Endothelial cell of umbilical vein (primary cell): Measurements from ENCODE around the gene HINT1. TPM values are rescaled to one million over a fixed set of nuclear protein-coding genes. Genes with fewer than 3 reads are reported as not detected.

ENCODE experiments used
- BruUV-seq: library from RNA; stranded (reverse); fragments of 400-500 nt; replicated peaks from 2 replicates; lab custom pipeline; 2021; lab: Mats Ljungman, UMichigan
- CTCF ChIA-PET: fragments of 300-600, 350-600 bp; sonication (Branson Sonifier 250); formaldehyde crosslinking; loops from one replicate; lab custom pipeline; 2021; ENCODE audit warnings: antibody characterized with exemption, inconsistent platforms; lab: Charles Lee
- POLR2A ChIA-PET: fragments of 300-600, 350-600 bp; sonication (Branson Sonifier 250); formaldehyde crosslinking; loops from one replicate; lab custom pipeline; 2021; ENCODE audit warnings: antibody characterized with exemption, inconsistent platforms; lab: Charles Lee
- DNase-seq: peaks from one replicate; pipeline ENCODE4 v3.0.0-alpha.2; 2011; ENCODE audit warnings: low read depth, low spot score
- FAIRE-seq: peaks from 2 replicates; lab custom pipeline; 2011; peaks lifted over from hg19 to GRCh38; lab: Jason Lieb, UNC
- H2AFZ ChIP-seq: 2 replicates; pipeline ENCODE4 v1.6.0; 2012; ENCODE audit warnings: low read depth, low read length, control low read depth, inconsistent platforms
- H3K27ac ChIP-seq: 2 replicates; pipeline ENCODE4 v1.5.1; 2011; ENCODE audit warnings: low read depth, mild to moderate bottlenecking, control low read depth, low read length, moderate library complexity; ENCODE audit not compliant: insufficient read depth
- H3K27me3 ChIP-seq, 2 experiments: 2 replicates each; pipeline versions ENCODE4 v1.6.0 to v1.6.1; 2011; ENCODE audit warnings: low read length in 2 of 2, mixed read lengths in 1 of 2; ENCODE audit not compliant: control insufficient read depth in 2 of 2, insufficient read depth in 2 of 2
- H3K36me3 ChIP-seq, 2 experiments: 2 replicates in 1 of 2; 3 replicates in 1 of 2; pipeline ENCODE4 v1.5.1; 2011; ENCODE audit warnings: low read length in 2 of 2, mild to moderate bottlenecking in 1 of 2, moderate library complexity in 1 of 2; ENCODE audit not compliant: control insufficient read depth in 2 of 2, insufficient read depth in 2 of 2; ENCODE audit errors: extremely low read depth in 1 of 2
- H3K4me1 ChIP-seq: 3 replicates; pipeline ENCODE4 v1.5.1; 2011; ENCODE audit warnings: mild to moderate bottlenecking, low read length; ENCODE audit not compliant: control insufficient read depth, insufficient read depth; ENCODE audit errors: extremely low read depth
- H3K4me2 ChIP-seq: 2 replicates; pipeline ENCODE4 v1.6.1; 2011; ENCODE audit warnings: low read length, control low read depth, mixed read lengths; ENCODE audit not compliant: insufficient read depth
- H3K4me3 ChIP-seq, 3 experiments: fragments of 200-600 bp in 1 of 3; sonication (generic), shearing (Covaris generic) in 1 of 3; replicated peaks in 1 of 3; 2 replicates each; pipeline ENCODE4 v1.5.1; 2011 to 2016; ENCODE audit warnings: control low read depth in 3 of 3, low read length in 3 of 3, mild to moderate bottlenecking in 2 of 3, inconsistent platforms in 1 of 3, low read depth in 1 of 3, moderate library complexity in 1 of 3; ENCODE audit not compliant: insufficient read depth in 1 of 3
- H3K79me2 ChIP-seq: 2 replicates; pipeline ENCODE4 v1.6.0; 2012; ENCODE audit warnings: low read length, inconsistent platforms; ENCODE audit not compliant: control insufficient read depth, insufficient read depth
- H3K9ac ChIP-seq: replicated peaks from 2 replicates; pipeline ENCODE3; 2011; ENCODE audit warnings: low read length, control low read depth; ENCODE audit not compliant: insufficient read depth; ENCODE audit errors: extremely low read depth
- H3K9me1 ChIP-seq: replicated peaks from 3 replicates; pipeline ENCODE4 v1.6.0; 2011; ENCODE audit warnings: mild to moderate bottlenecking, low read length; ENCODE audit not compliant: control insufficient read depth, insufficient read depth; ENCODE audit errors: extremely low read depth
- H3K9me3 ChIP-seq: replicated peaks from 2 replicates; pipeline ENCODE4 v1.5.1; 2012; ENCODE audit warnings: low read length, inconsistent platforms; ENCODE audit not compliant: control insufficient read depth, insufficient read depth
- H4K20me1 ChIP-seq: replicated peaks from 2 replicates; pipeline ENCODE3; 2011; ENCODE audit warnings: mild to moderate bottlenecking, low read length; ENCODE audit not compliant: control insufficient read depth, insufficient read depth; ENCODE audit errors: extremely low read depth
- CTCF ChIP-seq, 2 donors: IDR thresholded peaks; 1 replicate in 1 of 2; 2 replicates in 1 of 2; pipeline ENCODE4 v1.5.1; 2011; ENCODE audit warnings: low read length in 2 of 2, mild to moderate bottlenecking in 2 of 2, moderate library complexity in 2 of 2, control low read depth in 1 of 2, inconsistent platforms in 1 of 2, low read depth in 1 of 2; ENCODE audit not compliant: insufficient read depth in 1 of 2; ENCODE audit errors: extremely low read depth in 1 of 2
- EZH2 ChIP-seq: IDR thresholded peaks from 2 replicates; pipeline ENCODE4 v1.6.1; 2012; ENCODE audit warnings: borderline replicate concordance, low read depth, mild to moderate bottlenecking, moderate library complexity, low read length, inconsistent platforms; ENCODE audit not compliant: severe bottlenecking
- FOS ChIP-seq: IDR thresholded peaks from 2 replicates; pipeline ENCODE4 v1.6.1; 2011; ENCODE audit warnings: mild to moderate bottlenecking, low read length, moderate library complexity, borderline replicate concordance; ENCODE audit not compliant: insufficient read depth
- GATA2 ChIP-seq: IDR thresholded peaks from 2 replicates; pipeline ENCODE4 v1.7.0; 2011; ENCODE audit warnings: low read depth, mild to moderate bottlenecking, moderate library complexity, mixed read lengths, low read length; ENCODE audit not compliant: insufficient read length, insufficient read depth
- JUN ChIP-seq: IDR thresholded peaks from 2 replicates; pipeline ENCODE4 v1.6.1; 2011; ENCODE audit warnings: borderline replicate concordance, low read depth; ENCODE audit not compliant: insufficient read length, insufficient read depth
- MAX ChIP-seq: IDR thresholded peaks from 2 replicates; pipeline ENCODE4 v1.6.1; 2011; ENCODE audit not compliant: insufficient read depth, insufficient read length
- MYC ChIP-seq: IDR thresholded peaks from one replicate; pipeline ENCODE4 v1.6.1; 2011; ENCODE audit warnings: mild to moderate bottlenecking, low read depth, low read length
- POLR2A ChIP-seq: IDR thresholded peaks from 2 replicates; pipeline ENCODE4 v1.6.1; 2012; ENCODE audit warnings: low read depth, mild to moderate bottlenecking, control low read depth, low read length
- POLR2AphosphoS5 ChIP-seq: IDR thresholded peaks from 2 replicates; pipeline ENCODE4 v1.6.1; 2012; ENCODE audit warnings: low read depth, mild to moderate bottlenecking, control low read depth, low read length, moderate library complexity; ENCODE audit not compliant: insufficient read depth
- dilution Hi-C: fragments of 300-500 bp; cut with MboI; formaldehyde crosslinking; loops from one replicate; pipeline ENCODE4 v1.15.0; 2019; ENCODE audit warnings: low sequenced_read_pairs; ENCODE audit not compliant: extremely low pct_ligation_motif_present
- intact Hi-C: fragments of 100-400 bp; cut with micrococcal nuclease; formaldehyde crosslinking; loops from one replicate; pipeline ENCODE4 v1.10.0; 2022
- polyA plus RNA-seq, 4 experiments: library from polyadenylated mRNA; depleted of rRNA in 3 of 4; stranded (reverse) in 3 of 4; unstranded in 1 of 4; fragments of >200 nt; gene quantifications; 2 replicates each; pipeline versions ENCODE4 v1.2.1 to v1.2.3, GENCODE V29; 2011 to 2012; ENCODE audit warnings: missing spikeins in 1 of 4
- total RNA-seq: library from RNA; stranded (reverse); gene quantifications from 2 replicates; pipeline ENCODE4 v1.2.3, GENCODE V29; 2021

The HINT1 gene
- total and polyA plus RNA-seq, 2 donors (not counting 3 experiments of a cell fraction or from before 2014, with no cell fraction given), result 221 to 423 TPM

- Histone ChIP-seq H3K9ac (no peak overlapping the region), H2AFZ (no peak overlapping the region), H3K27ac (no peak overlapping the region), H3K79me2 (no peaks in the 10 kb centered on the region), H3K9me3 (no peaks in the 10 kb centered on the region), H3K4me3 (no peak overlapping the region), H3K4me1 (no peaks in the 10 kb centered on the region), H4K20me1 (no peaks in the 10 kb centered on the region), H3K4me2 (no peak overlapping the region), H3K36me3 (no peaks in the 10 kb centered on the region), H3K9me1 (no peaks in the 10 kb centered on the region), H3K27me3 (no peaks in the 10 kb centered on the region)
- ChIA-PET POLR2A (no interaction called here), CTCF (interaction anchor here (0.5 kb wide), 1 partner anchor 95 kb away, joined by 3 read pairs; no protein-coding TSS in a partner anchor)
- no peak for TF ChIP-seq MYC
- no peak for TF ChIP-seq JUN
- TF ChIP-seq GATA2, result no peak
- no peak for TF ChIP-seq EZH2
- no peak for TF ChIP-seq CTCF (IDR thresholded peaks at IDR 0.05; ENCODE audit: extremely low read depth in 1 of 2, insufficient read depth in 1 of 2, low read depth in 1 of 2, low read length in 2 of 2)
- no peak for TF ChIP-seq FOS
- no peak for TF ChIP-seq MAX
- no peak for TF ChIP-seq POLR2A
- no peak for TF ChIP-seq POLR2AphosphoS5
- dilution Hi-C loops, result no loop called here
- no peak for FAIRE-seq
- no TSS peak for BruUV-seq
- intact Hi-C loops, result no loop called here
- DNase-seq, result no peak
Measured at GRCh38 chr5:131180407-131180806, 15.4 kb upstream of the HINT1 start.
